GOT3 (cell line): ENCODE measurements around the gene ILKAP.
"Not testable (repeated sequence)": the region's sequence is repeated elsewhere in the genome, so short reads cannot be mapped to it uniquely, and the experiment has no call there.

Source experiments
- DNase-seq: peaks from one replicate; lab custom pipeline; 2025; ENCODE audit warnings: mixed read lengths; lab: John Stamatoyannopoulos, UW

The ILKAP gene

DNA sequence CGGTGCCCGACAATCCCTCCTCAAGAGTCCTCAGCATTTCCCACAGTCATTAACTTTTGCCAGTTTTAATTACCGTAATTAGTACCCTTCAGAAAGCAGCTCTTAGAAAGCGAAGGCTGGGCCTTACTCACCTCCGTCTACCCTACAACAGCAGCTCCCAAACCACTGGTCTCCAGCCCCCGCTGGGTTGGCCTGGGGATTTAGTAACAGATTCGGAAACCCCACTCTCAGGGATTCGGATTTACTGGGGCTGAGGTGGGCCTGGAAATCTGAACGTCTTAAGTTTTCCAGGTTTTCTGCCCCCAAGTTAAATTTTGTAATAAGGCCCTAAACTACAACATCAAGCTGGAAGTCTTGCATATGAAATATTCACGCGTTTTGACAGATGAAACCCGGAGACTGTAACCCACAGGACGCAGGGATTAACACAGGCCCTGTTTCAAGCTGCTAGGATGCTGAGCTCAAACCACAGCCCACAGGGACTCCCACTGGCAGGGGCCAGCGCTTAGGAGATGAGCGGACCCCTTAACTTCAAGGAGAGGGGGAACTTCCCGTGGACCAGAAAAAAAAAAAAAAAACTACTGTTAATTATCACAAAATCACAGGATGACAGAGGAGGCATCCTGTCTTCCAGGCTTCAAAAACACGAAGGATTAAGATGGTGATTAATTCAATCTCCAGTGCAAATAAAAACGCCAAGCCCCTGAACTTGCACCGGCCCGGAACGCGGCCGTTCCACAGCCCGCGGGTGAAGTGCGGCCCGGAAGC is 985 bp downstream of the ILKAP start:
- DNase-seq: no peak

DNA sequence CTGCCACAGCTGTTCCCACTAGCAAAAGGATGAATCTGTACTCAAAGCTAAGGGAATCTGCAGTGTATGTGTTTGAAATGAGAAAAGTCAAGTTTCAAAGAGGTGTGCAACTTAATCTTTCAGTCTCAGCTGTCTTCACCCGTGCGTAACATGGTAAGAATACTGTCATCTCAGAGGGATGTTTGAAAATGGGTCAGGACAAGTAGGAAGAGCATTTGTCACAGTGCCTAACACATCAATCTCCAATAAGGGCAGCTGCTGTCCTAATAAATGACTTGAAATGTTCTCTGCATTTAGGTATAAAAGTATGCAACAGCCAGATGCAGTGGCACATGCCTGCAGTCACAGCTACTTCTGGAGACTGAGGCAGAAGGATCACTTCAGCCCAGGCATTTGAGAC is 13.1 kb downstream of the ILKAP start:
- DNase-seq: no peak

DNA sequence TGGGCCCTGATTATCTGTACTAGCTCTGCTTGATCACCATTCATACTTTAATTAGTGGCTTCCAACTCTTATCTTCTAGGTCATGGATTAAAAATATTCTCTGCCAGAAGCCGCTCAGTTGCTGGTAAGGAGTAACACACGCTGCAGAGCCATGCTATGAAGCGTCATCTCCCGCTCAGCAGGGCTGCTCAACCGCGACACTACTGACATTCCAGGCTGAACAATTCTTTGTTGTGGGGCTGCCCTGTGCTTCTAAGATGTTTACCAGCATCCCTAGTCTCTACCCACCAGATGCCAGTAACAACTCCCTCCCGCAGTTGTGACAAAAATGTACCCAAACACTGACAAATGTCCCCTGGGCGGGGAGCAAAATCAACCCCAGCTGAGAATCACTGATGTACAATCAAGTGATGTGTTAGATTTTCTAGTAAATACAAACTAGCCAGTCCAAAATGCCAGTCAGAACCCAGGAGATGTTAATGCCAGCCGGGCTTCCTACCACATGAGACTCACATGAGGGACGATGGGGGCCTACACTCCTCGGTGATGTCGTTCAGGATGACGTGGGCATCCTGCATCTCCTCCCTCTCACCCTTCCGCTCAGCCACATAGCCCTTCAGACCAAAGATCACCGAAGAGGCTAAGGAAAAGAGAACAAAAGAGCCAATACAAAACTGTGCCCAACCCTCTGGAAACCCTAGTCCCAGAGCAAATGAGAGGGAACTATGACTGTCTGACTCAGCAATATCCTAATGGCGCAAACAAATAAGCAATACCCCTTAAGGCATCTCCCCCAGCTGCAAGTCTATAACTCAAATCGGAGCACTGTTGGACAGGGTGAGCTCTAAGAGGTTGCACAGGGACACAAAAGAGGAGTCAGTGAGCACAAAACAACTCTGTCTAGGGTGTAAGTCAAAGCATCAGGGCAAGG is 15.6 kb downstream of the ILKAP start:
- no peak for DNase-seq

DNA sequence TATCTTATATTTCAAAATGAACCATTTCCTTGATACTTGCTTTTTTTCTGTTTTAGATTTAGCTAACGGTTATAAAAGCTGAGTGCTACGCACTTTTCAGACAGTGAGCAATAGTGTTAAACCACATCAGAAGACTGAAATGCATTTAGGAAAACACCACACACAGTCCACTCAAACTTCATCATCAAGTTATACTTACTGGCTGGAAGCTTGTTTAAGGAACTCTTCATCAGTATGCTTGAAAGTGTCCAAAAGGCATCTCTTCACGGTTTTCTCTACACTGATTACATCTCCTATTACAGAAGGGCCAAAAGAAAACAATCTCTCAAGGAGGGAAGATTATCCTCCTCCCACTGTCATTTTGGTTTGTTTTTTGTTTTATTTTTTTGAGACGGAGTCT is 19.7 kb downstream of the ILKAP start:
- no peak for DNase-seq

DNA sequence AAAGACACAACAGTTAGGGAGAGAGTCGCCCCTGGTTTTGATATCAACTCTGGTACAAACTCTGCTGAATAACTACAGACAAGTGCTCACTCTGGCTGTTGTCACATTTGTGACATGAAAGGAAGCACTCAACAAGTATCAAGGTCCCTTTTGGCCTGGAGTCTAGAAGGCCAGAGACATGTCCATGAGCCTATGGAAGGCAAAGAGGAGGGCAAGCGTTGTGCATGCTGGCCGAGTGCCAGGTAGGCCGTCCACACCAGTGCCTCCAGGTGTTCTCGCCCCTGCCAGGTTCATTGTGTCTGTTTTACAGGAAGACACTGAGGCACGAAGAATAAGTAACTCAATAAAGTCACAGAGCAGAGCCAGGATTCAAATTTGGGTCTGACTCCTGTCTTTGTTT is 21.1 kb downstream of the ILKAP start:
- no peak for DNase-seq

DNA sequence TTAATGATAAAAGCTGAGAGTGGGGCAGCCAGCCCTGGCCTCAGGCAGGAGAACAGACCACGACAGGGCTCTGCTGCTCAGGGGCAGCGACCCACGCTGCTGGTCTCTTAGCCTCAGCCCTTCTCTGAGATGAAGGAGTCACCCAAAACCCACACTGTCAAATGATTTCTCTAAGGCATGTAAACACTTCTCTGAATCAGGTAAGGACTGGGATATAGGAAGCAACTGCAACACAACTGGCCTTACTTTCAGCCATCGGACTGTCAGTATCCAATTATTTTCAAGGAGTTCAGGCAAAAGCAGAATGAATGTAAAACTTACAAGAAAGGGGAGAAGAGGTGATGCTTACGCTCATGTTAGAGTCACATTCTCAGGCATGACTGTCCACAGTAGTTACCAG is 22.9 kb downstream of the ILKAP start:
- DNase-seq: no peak

DNA sequence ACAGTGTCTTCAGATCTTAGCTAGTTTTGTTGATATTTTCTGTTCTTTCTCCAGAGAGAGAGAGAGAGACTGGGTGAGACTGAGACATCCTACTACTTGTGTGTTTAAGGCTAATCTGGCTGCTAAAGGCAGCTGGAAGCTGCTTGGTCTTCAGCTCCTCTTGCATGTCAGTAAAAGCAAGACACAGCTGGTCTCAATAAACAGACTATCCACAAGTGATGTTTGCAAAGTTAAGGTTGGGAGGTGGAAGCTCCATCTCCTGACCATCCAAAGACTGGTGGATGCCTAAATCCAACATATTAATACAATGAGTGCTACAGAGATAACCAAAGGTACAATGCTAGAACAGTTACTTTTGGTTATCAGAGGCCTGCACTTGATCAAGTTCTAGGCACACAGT is 26.9 kb downstream of the ILKAP start:
- DNase-seq: no peak

DNA sequence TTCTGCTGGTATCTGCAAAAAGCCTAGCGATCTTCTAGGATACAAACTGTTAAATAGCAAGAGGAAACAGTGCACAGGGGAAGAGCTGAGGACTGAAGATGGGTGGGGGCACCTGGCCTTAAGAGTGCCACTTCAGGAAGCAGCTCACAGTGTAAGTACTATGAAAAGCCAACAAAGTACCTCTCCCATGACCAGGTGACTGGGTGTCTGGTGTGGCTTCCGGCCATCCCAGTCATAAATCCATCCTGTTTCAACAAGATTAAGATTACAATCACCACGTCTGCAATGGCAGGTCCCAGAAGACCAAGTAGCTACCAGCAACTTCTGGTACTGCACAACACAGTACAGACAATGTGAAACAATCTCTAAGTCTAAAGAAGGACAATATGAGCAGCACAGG is 28.8 kb downstream of the ILKAP start:
- no peak for DNase-seq

DNA sequence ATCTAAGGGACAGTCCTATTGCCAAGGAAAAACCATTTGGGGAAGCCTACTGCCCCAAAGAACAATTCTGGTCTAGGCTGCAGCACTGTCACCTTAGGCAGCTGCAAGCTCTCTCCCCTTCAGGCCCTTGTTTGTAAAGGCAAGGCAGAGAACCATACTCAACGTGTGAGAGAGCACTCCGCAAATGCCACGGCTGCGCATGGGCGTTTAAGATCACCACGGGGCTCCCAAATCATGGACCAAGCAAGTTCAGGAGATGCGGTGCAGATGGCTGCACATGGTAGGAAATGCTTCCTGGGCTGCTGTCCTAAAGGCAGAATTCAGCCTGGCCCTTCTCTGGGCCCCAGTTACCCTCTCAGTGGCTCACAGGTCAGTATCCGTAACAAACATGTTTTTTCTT is 29.2 kb downstream of the ILKAP start:
- no peak for DNase-seq

DNA sequence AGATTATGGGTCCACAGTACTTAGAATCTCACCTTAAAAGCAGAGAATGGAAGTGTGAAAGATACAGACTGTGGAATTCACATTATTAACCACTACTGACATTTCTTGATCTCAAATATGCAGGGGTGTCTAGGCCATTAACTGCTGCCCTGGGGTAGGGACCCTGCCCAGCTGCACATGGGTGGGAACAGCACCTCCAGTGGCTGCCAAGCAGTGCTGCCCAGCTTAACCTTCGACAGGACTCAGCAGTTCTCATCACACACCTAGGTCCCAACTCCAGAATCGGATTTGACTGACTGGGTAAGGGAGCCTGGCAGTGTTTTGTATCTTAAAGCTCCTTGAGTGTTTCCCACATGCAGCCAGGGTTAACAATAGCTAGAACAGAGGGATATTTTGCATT is 29.8 kb downstream of the ILKAP start:
- no peak for DNase-seq

DNA sequence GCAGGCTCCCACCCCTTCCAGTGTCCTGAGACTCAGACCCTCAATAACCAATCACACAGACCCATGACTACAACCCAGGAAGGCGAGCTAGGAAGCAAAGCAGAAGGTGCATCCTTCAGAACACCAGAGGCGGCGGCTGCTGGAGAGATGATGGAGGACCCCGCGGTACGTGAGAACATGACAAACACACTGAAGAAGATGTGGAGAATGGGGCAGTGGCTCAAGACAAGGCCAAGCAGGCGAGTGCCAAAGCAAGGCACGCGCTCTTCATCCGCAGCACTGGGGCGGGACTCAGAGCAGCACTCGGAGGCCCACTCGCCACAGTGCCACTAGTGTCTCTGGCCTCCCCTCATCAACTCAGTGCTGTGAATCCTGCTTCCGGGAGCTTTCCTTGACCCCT is 31.1 kb downstream of the ILKAP start:
- no peak for DNase-seq

DNA sequence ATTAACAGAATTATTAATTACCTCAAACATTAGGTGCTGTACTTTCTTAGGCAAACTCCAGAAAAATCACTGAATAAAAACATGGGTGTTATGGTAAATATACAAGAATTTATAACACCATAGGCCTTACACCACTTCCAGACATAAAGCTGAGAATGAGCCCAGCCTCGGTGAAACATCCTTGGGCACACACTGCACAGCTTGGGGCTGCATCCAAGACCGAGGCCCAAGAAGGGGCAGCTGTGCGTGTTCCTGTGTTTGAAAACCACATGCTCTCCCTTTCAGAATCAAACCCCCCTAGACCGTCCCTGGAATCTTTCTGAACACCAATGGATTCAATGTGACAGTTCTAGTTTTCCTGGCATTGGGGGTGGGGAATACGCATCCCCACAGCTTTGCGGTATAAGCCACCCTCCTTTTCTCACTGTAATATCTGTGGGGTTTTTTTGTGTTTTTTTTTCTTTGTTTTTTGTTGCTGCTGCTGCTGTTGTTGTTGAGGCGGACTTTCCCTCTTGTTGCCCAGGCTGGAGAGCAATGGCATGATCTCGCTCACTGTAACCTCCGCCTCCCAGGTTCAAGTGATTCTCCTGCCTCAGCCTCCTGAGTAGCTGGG is 31.8 kb downstream of the ILKAP start:
- no peak for DNase-seq

DNA sequence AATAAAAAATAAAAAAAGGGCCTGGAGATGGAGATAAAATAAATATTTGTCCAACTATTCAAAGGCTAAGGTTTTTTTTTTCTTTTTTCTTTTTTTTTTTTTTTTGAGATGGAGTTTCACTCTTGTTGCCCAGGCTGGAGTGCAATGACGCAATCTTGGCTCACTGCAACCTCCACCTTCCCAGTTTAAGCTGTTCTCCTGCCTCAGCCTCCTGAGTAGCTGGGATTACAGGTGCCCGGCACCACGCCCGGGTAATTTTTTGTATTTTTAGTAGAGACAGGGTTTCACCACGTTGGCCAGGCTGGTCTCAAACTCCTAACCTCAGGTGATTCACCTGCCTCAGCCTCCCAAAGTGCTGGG is 32.4 kb downstream of the ILKAP start:
- not testable (repeated sequence) for DNase-seq

DNA sequence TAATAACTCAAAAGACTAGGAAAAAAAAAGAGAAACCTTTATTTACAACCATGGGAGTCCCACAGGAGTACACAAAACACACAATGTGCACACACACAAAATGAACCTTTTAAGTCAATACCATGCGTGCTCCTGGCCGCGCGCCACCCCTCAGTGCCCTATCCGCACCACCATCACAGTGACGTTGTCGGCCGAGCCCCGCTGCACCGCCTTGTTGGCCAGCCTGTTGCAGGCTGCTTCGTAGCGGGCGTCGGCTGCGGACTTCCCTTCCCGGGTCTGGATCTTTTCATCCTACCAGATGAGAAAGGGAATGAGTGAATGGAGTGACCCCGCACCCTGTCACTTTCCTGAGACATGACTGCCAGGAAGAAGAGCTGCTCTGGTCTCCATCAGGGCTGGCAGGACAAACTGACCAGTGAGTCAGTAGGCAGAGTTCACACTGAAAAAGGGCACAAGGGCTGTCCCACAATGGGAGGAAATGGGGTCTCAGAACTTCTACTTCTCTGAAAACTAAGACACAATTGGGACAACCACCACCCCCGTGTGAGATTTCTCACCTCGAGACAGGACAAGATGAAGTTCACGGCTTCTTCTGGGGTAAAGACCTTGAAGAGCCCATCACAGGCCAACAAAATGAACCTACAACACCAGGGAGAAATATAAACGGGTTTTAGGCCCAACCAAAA is 33.0 kb downstream of the ILKAP start:
- DNase-seq: no peak

DNA sequence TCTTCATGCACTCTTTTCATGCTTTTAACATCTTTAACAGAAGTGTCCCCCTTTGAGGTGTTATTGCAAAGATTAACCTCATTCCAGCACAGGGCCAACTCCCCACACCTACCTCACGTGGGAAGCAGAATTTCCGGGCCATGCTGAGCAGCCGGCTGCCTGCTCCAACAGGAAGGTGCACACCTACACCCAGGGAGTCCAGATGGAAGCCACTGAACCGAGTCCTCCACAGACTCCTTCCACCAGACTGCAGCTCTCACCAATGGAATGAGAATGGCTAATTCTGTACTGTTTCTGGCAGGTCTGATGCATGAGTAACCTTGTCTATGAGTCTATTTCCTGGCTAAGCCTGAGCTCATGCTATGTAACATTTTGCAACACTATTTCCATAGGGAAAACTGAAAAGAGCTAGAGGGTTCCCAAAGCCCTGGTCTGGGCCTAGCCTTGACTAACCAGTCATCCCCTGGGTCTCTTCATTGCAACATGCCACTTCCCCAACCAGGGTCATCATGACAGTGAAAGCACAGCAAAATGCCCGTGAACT is 33.7 kb downstream of the ILKAP start:
- DNase-seq: peak; percentile 56

DNA sequence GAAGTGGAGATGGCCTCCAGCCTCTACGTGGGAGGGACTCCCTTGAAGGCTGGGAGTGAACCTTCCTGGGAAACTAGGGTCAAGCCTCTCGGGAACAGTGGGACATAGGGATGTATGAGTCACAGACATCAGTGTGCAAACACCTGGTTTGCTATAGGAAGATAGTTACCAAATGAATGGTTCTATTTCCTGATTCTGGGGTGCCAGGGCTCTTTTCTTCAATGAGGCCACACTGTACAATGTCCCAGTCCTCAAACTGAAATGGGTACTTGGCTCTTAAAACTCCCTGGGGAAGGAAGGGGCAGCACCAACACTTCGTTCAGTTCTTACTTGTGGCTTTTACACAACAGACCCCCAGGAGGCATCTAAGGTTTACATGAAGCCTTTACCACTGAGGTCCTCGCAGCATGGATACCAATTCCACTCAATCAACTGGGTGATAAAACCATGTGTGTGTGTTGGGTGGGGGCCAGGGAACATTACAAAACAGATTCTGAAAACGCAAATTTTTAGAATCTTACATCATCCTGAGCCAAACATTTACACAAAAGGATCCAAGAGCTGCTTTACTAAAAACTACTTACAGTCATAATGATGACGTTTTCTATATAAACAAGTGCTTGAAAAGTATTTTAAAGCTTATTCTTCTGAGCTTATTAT is 34.3 kb downstream of the ILKAP start:
- DNase-seq: peak; percentile 25

DNA sequence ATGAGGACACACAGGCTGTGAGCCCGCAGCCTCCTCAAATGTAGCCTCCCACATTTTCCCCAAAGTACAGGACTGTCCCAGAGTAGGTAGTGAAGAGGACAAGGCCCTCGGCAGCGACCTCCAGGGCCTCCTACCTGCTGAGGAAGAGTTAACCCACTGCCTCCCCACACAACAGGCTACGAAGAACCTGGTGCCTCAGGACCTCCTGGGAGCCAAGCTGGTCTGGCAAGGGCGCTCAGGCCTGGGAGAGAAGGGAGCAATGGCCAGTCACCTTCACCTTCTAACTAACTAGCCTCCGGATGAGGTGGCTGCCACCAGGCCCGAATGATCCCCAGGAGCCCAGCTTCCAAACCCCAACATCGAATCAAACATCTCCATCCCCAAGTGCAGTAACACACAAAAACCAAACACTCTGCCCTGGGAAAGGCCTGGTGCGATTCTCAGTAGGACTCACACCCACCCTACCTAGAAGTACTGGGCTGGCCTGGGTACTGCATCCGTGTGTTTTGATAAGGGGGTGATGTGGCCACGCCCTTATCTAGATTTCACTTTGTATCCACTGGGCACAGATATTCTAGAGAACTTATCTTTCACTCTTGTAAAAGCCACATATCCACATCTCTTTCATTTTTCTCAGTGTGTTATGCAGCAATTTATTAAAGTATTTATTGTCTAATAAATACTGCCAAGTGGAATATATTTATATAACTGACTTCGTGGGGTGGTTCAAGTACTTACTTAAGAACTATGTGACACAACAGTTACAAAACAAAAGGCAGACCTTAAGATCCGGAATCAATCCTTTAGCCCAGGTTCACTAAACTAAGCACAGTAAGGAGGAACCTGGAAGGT is 35.1 kb downstream of the ILKAP start:
- DNase-seq: no peak

DNA sequence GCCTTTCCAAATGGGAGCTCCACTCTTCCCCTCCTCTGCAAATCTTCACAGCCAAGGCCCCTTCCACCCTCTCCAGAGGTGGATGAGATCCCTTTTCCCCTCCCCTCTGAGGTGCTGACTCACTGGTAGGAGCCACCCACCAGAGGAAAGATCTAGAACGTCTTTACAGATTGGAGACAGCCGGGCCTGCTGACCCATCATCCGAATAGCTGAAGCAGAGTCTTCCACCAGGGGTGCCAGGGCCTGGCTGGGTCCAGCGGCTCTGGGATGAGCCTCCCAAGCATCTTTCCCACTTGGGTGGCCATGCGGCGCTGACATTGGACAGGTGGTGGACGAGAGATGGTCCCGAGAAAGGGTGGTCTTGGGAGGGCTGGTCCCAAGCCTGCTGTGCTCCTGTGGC is 35.7 kb downstream of the ILKAP start:
- DNase-seq: no peak

DNA sequence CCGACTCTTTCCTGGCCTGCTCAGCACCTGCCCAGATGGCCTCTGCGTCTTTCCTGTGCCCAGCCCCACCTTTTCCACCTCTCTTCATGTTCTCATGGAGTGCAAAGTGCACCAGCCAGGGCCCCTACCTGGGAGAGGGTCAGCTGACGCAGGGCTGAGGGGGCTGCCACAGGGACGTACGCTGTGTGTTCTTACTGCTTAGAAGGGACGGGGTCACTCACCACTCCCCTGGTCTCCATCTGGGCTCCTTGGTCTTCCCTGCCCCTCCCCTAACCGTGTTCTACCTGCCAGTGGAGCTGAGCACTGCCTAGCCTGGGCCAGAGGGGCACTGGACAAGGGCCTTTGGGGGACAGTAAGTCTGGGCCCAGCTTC is 36.2 kb downstream of the ILKAP start:
- no peak for DNase-seq
